ENCODE data around the gene ERGIC1. TPM values are rescaled to one million over a fixed set of nuclear protein-coding genes. Genes with fewer than 3 reads are reported as not detected.
"Not testable (repeated sequence)": the region's sequence is repeated elsewhere in the genome, so short reads cannot be mapped to it uniquely, and the experiment has no call there.

ERGIC1 gene
- total RNA-seq, 1 donor from 2014 or later = 46.4 TPM

- H3K27me3 ChIP-seq (ENCODE audit: control insufficient read depth in 3 of 3, insufficient read depth in 3 of 3, low read length in 3 of 3); H3K9me3 ChIP-seq (ENCODE audit: control insufficient read depth in 3 of 3, low read length in 3 of 3); H3K4me3 ChIP-seq (ENCODE audit: low read length in 3 of 3); H3K9ac ChIP-seq (ENCODE audit: low read depth in 1 of 3, low read length in 3 of 3); H3K27ac ChIP-seq (ENCODE audit: low read depth, low read length); H3K36me3 ChIP-seq (ENCODE audit: control insufficient read depth in 3 of 3, insufficient read depth in 3 of 3, low read length in 3 of 3); H3K4me1 ChIP-seq (ENCODE audit: control insufficient read depth in 3 of 3, insufficient read depth in 3 of 3, low read length in 3 of 3): not testable (repeated sequence)
Observed at GRCh38 chr5:172810996-172811395, 23.1 kb upstream of the ERGIC1 start.

- Histone ChIP-seq H3K27ac (ENCODE audit: low read depth, low read length) (no peak overlapping the region), H3K36me3 (ENCODE audit: control insufficient read depth in 3 of 3, insufficient read depth in 3 of 3, low read length in 3 of 3) (no peaks in the 10 kb centered on the region)
Observed at GRCh38 chr5:172815631-172816030, 18.4 kb upstream of the ERGIC1 start.

GRCh38 chr5:172816925-172817562 lies 17.0 kb upstream of the ERGIC1 start:
- H3K27me3 ChIP-seq (ENCODE audit: control insufficient read depth in 3 of 3, insufficient read depth in 3 of 3, low read length in 3 of 3) = no peaks in the 10 kb centered on the region
- H3K4me1 ChIP-seq (ENCODE audit: control insufficient read depth in 3 of 3, insufficient read depth in 3 of 3, low read length in 3 of 3) = peaks cover 0 to 3% (median 0%) of the 10 kb centered on the region in 3 donors
- no peaks in the 10 kb centered on the region for H3K9me3 ChIP-seq (ENCODE audit: control insufficient read depth in 3 of 3, low read length in 3 of 3)
- H3K4me3 ChIP-seq (ENCODE audit: low read length in 3 of 3) = no peak overlapping the region
- H3K27ac ChIP-seq (ENCODE audit: low read depth, low read length) = no peak overlapping the region
- no peak overlapping the region for H3K9ac ChIP-seq (ENCODE audit: low read depth in 1 of 3, low read length in 3 of 3)
- H3K36me3 ChIP-seq (ENCODE audit: control insufficient read depth in 3 of 3, insufficient read depth in 3 of 3, low read length in 3 of 3) = no peaks in the 10 kb centered on the region

More at GRCh38 chr5:172815631-172816030, 18.4 kb upstream of the ERGIC1 start:
- Histone ChIP-seq H3K4me1 (ENCODE audit: control insufficient read depth in 3 of 3, insufficient read depth in 3 of 3, low read length in 3 of 3) (peaks cover 0 to 3% (median 0%) of the 10 kb centered on the region in 3 donors), H3K9me3 (ENCODE audit: control insufficient read depth in 3 of 3, low read length in 3 of 3) (no peaks in the 10 kb centered on the region), H3K27me3 (ENCODE audit: control insufficient read depth in 3 of 3, insufficient read depth in 3 of 3, low read length in 3 of 3) (no peaks in the 10 kb centered on the region), H3K4me3 (ENCODE audit: low read length in 3 of 3) (no peak overlapping the region), H3K9ac (ENCODE audit: low read depth in 1 of 3, low read length in 3 of 3) (no peak overlapping the region)

GRCh38 chr5:172817664-172818063 lies 16.4 kb upstream of the ERGIC1 start:
- Histone ChIP-seq H3K9me3 (ENCODE audit: control insufficient read depth in 3 of 3, low read length in 3 of 3) (no peaks in the 10 kb centered on the region), H3K4me3 (ENCODE audit: low read length in 3 of 3) (no peak overlapping the region), H3K27me3 (ENCODE audit: control insufficient read depth in 3 of 3, insufficient read depth in 3 of 3, low read length in 3 of 3) (no peaks in the 10 kb centered on the region), H3K4me1 (ENCODE audit: control insufficient read depth in 3 of 3, insufficient read depth in 3 of 3, low read length in 3 of 3) (peaks cover 0 to 3% (median 0%) of the 10 kb centered on the region in 3 donors), H3K9ac (ENCODE audit: low read depth in 1 of 3, low read length in 3 of 3) (no peak overlapping the region), H3K27ac (ENCODE audit: low read depth, low read length) (no peak overlapping the region), H3K36me3 (ENCODE audit: control insufficient read depth in 3 of 3, insufficient read depth in 3 of 3, low read length in 3 of 3) (no peaks in the 10 kb centered on the region)

- Histone ChIP-seq H3K4me1 (ENCODE audit: control insufficient read depth in 3 of 3, insufficient read depth in 3 of 3, low read length in 3 of 3) (peaks cover 0 to 3% (median 0%) of the 10 kb centered on the region in 3 donors), H3K9ac (ENCODE audit: low read depth in 1 of 3, low read length in 3 of 3) (no peak overlapping the region), H3K27me3 (ENCODE audit: control insufficient read depth in 3 of 3, insufficient read depth in 3 of 3, low read length in 3 of 3) (no peaks in the 10 kb centered on the region), H3K4me3 (ENCODE audit: low read length in 3 of 3) (no peak overlapping the region), H3K9me3 (ENCODE audit: control insufficient read depth in 3 of 3, low read length in 3 of 3) (no peaks in the 10 kb centered on the region), H3K36me3 (ENCODE audit: control insufficient read depth in 3 of 3, insufficient read depth in 3 of 3, low read length in 3 of 3) (no peaks in the 10 kb centered on the region), H3K27ac (ENCODE audit: low read depth, low read length) (no peak overlapping the region)
Observed at GRCh38 chr5:172818081-172818480, 16.0 kb upstream of the ERGIC1 start.

GRCh38 chr5:172819569-172819968 lies 14.5 kb upstream of the ERGIC1 start:
- no peak overlapping the region for H3K4me3 ChIP-seq (ENCODE audit: low read length in 3 of 3)
- no peaks in the 10 kb centered on the region for H3K27me3 ChIP-seq (ENCODE audit: control insufficient read depth in 3 of 3, insufficient read depth in 3 of 3, low read length in 3 of 3)
- H3K4me1 ChIP-seq (ENCODE audit: control insufficient read depth in 3 of 3, insufficient read depth in 3 of 3, low read length in 3 of 3) = peaks cover 0 to 3% (median 0%) of the 10 kb centered on the region in 3 donors
- no peak overlapping the region for H3K27ac ChIP-seq (ENCODE audit: low read depth, low read length)
- no peak overlapping the region for H3K9ac ChIP-seq (ENCODE audit: low read depth in 1 of 3, low read length in 3 of 3)
- no peaks in the 10 kb centered on the region for H3K36me3 ChIP-seq (ENCODE audit: control insufficient read depth in 3 of 3, insufficient read depth in 3 of 3, low read length in 3 of 3)
- no peaks in the 10 kb centered on the region for H3K9me3 ChIP-seq (ENCODE audit: control insufficient read depth in 3 of 3, low read length in 3 of 3)

GRCh38 chr5:172820046-172820767 lies 13.8 kb upstream of the ERGIC1 start:
- Histone ChIP-seq H3K4me1 (ENCODE audit: control insufficient read depth in 3 of 3, insufficient read depth in 3 of 3, low read length in 3 of 3) (peaks cover 0 to 3% (median 0%) of the 10 kb centered on the region in 3 donors), H3K9ac (ENCODE audit: low read depth in 1 of 3, low read length in 3 of 3) (no peak overlapping the region), H3K27me3 (ENCODE audit: control insufficient read depth in 3 of 3, insufficient read depth in 3 of 3, low read length in 3 of 3) (no peaks in the 10 kb centered on the region), H3K36me3 (ENCODE audit: control insufficient read depth in 3 of 3, insufficient read depth in 3 of 3, low read length in 3 of 3) (no peaks in the 10 kb centered on the region), H3K4me3 (ENCODE audit: low read length in 3 of 3) (no peak overlapping the region), H3K27ac (ENCODE audit: low read depth, low read length) (no peak overlapping the region), H3K9me3 (ENCODE audit: control insufficient read depth in 3 of 3, low read length in 3 of 3) (no peaks in the 10 kb centered on the region)

GRCh38 chr5:172821340-172821985 lies 12.6 kb upstream of the ERGIC1 start:
- peaks cover 0 to 3% (median 0%) of the 10 kb centered on the region in 3 donors for H3K4me1 ChIP-seq (ENCODE audit: control insufficient read depth in 3 of 3, insufficient read depth in 3 of 3, low read length in 3 of 3)
- H3K36me3 ChIP-seq (ENCODE audit: control insufficient read depth in 3 of 3, insufficient read depth in 3 of 3, low read length in 3 of 3) = no peaks in the 10 kb centered on the region
- peaks cover 0 to 4% (median 0%) of the 10 kb centered on the region in 3 donors for H3K9me3 ChIP-seq (ENCODE audit: control insufficient read depth in 3 of 3, low read length in 3 of 3)
- H3K27me3 ChIP-seq (ENCODE audit: control insufficient read depth in 3 of 3, insufficient read depth in 3 of 3, low read length in 3 of 3) = no peaks in the 10 kb centered on the region
- H3K4me3 ChIP-seq (ENCODE audit: low read length in 3 of 3) = no peak overlapping the region
- H3K27ac ChIP-seq (ENCODE audit: low read depth, low read length) = no peak overlapping the region
- no peak overlapping the region for H3K9ac ChIP-seq (ENCODE audit: low read depth in 1 of 3, low read length in 3 of 3)

GRCh38 chr5:172823840-172824362 lies 10.2 kb upstream of the ERGIC1 start:
- H3K27me3 ChIP-seq (ENCODE audit: control insufficient read depth in 3 of 3, insufficient read depth in 3 of 3, low read length in 3 of 3) = no peaks in the 10 kb centered on the region
- no peak overlapping the region for H3K4me3 ChIP-seq (ENCODE audit: low read length in 3 of 3)
- H3K4me1 ChIP-seq (ENCODE audit: control insufficient read depth in 3 of 3, insufficient read depth in 3 of 3, low read length in 3 of 3) = peaks cover 0 to 3% (median 0%) of the 10 kb centered on the region in 3 donors
- H3K36me3 ChIP-seq (ENCODE audit: control insufficient read depth in 3 of 3, insufficient read depth in 3 of 3, low read length in 3 of 3) = no peaks in the 10 kb centered on the region
- peaks cover 0 to 4% (median 0%) of the 10 kb centered on the region in 3 donors for H3K9me3 ChIP-seq (ENCODE audit: control insufficient read depth in 3 of 3, low read length in 3 of 3)
- H3K9ac ChIP-seq (ENCODE audit: low read depth in 1 of 3, low read length in 3 of 3) = no peak overlapping the region
- no peak overlapping the region for H3K27ac ChIP-seq (ENCODE audit: low read depth, low read length)

All from skeletal muscle tissue (tissue), 4 donors.